Right cardiac atrium (tissue), 5 donors: ENCODE results near the gene QSOX1. TPM values are rescaled to one million over a fixed set of nuclear protein-coding genes. Genes with fewer than 3 reads are reported as not detected.

Source experiments
- ATAC-seq, 2 donors: fragments of 200-7000 bp; cut with Tn5 transposase; one replicate each; pipeline versions ENCODE4 v1.8.0 to v1.9.1; 2020; ENCODE audit warnings: moderate library complexity in 2 of 2, mild to moderate bottlenecking in 1 of 2
- DNase-seq, 3 donors: peaks; one replicate each; pipeline ENCODE4 v3.0.0-alpha.2; 2020
- H3K27ac ChIP-seq: one replicate; pipeline ENCODE4 v1.5.1; 2013; ENCODE audit warnings: mild to moderate bottlenecking, low read length, control low read depth, moderate library complexity
- H3K27me3 ChIP-seq: one replicate; pipeline ENCODE4 v1.6.1; 2013; ENCODE audit not compliant: control insufficient read depth, insufficient read depth
- H3K4me1 ChIP-seq: one replicate; pipeline ENCODE4 v1.6.1; 2013; ENCODE audit warnings: low read length; ENCODE audit not compliant: control insufficient read depth, insufficient read depth
- H3K4me3 ChIP-seq: one replicate; pipeline ENCODE4 v1.5.1; 2013; ENCODE audit warnings: low read length, control low read depth
- H3K9me3 ChIP-seq: one replicate; pipeline ENCODE4 v1.6.1; 2013; ENCODE audit warnings: low read length; ENCODE audit not compliant: control insufficient read depth
- WGBS: extraction: QIAGEN DNeasy Blood & Tissue Kit; methylation state at CpG from one replicate; pipeline ENCODE4 v1.1.7; 2013; 5-methylcytosine and 5-hydroxymethylcytosine counted together
- intact Hi-C, 4 donors: fragments of 100-400 bp; cut with DNase I; formaldehyde crosslinking; loops; one replicate each; pipeline versions ENCODE4 v1.11.0 to v1.14.0; 2022 to 2023
- polyA plus RNA-seq: library from polyadenylated mRNA; stranded (reverse); fragments of 200-250 nt; gene quantifications from one replicate; pipeline ENCODE4 v1.2.3, GENCODE V29; 2013
- total RNA-seq, 4 donors: library from RNA; stranded (reverse); fragmentation: NEBNext Ultra II Directional; extraction: Animal tissue kit (Norgen Biotek cat#: 25700); gene quantifications; one replicate each; pipeline ENCODE4 v1.2.1, GENCODE V29; 2021
- donor health status: healthy with polysubstance abuse.
- donor health status: DM: no; HTN: yes; CAD: no.
- donor health status: DM: no; HTN: no; CAD: no.
- donor health status: DM: no; HTN: yes; CAD: no; lungs with severe emphysema.
- donor health status: DM: yes; HTN: yes; CAD: no.

QSOX1 gene
- total and polyA plus RNA-seq, 5 donors: 218 to 399 (median 353) TPM

DNA sequence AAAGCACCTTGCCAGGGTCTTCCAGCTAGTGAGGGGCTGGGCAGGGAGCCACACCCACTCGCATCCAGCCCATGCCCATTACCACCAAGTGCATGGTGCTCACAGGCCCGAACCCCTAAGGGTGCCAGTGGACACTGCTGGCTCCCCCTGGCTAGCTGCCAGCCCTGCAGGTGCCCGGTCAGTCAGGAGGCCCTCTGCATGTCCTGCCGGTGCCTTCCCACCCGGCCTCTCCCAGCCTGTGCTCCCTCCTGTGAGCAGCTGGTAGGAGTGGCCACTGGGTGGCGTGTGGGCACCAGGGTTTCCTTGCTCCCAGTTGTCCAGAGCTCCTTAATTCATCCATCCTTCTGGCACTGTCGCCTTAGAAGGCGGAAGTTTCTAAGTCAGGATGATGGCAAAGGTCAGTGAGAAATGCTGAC, 33.4 kb downstream of the QSOX1 start:
- Histone ChIP-seq H3K4me1 (no peaks in the 10 kb centered on the region), H3K27ac (no peak overlapping the region), H3K27me3 (no peaks in the 10 kb centered on the region), H3K9me3 (no peaks in the 10 kb centered on the region), H3K4me3 (no peak overlapping the region)
- 45% methylated on average over 8 of the region's 8 CpGs for WGBS
- peak; percentile 24 to 51 for ATAC-seq
- intact Hi-C loops: no loop called here
- DNase-seq: peak in 2 of 3 donors; percentile 42 to 74

DNA sequence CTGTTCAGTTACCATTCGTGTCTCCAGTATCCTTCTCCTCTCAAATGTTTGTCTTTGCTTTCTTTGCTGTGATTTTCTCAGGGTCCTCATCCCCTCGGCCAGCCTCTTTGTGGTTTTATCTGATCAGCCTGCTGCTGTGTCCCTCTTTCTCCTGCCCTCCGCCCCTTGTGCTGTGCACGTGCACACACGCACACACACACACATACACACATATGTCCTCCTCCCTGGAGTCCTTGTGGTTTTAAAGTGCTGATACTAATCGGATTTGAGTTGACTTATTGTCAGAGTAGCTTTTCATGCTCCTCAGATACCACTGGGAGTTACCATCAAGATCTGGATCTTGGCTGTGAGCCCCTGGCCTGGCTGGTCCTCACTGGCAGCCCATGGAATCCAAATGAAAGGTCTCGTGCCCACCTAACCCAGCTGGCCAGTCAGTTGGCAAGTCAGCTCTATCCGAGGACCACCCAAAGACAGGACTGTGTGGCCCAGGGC, 34.1 kb downstream of the QSOX1 start:
- Histone ChIP-seq H3K9me3 (no peaks in the 10 kb centered on the region), H3K27me3 (no peaks in the 10 kb centered on the region), H3K4me3 (no peak overlapping the region), H3K4me1 (no peaks in the 10 kb centered on the region), H3K27ac (no peak overlapping the region)
- DNase-seq (no peak), ATAC-seq (no peak)
- WGBS: 84% methylated on average over 8 of the region's 8 CpGs
- intact Hi-C loops: no loop called here

DNA sequence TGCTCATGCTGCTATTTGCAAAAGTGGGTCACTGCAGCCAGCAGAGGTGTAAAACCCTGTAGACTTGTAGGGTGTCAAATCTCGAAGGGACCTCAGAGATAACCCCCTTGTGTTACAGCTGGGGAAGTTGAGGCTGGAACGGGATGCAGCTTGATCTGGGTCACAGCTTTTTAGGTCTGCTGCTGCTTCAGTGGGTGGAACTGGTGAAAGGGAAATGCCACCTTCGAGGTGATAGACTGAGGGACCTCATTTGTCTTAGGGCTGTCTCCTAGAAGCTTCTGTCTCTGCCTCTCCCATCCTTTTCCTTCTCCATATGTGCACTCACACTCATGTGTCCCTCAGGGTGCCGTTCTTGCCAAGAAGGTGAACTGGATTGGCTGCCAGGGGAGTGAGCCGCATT, 35.4 kb downstream of the QSOX1 start:
- ATAC-seq (no peak), DNase-seq (no peak)
- no peak overlapping the region for H3K27ac ChIP-seq
- intact Hi-C loops: no loop called here
- H3K4me1 ChIP-seq: no peaks in the 10 kb centered on the region
- WGBS: 89% methylated on average over 5 of the region's 5 CpGs
- H3K4me3 ChIP-seq: no peak overlapping the region
- H3K9me3 ChIP-seq: no peaks in the 10 kb centered on the region
- no peaks in the 10 kb centered on the region for H3K27me3 ChIP-seq

DNA sequence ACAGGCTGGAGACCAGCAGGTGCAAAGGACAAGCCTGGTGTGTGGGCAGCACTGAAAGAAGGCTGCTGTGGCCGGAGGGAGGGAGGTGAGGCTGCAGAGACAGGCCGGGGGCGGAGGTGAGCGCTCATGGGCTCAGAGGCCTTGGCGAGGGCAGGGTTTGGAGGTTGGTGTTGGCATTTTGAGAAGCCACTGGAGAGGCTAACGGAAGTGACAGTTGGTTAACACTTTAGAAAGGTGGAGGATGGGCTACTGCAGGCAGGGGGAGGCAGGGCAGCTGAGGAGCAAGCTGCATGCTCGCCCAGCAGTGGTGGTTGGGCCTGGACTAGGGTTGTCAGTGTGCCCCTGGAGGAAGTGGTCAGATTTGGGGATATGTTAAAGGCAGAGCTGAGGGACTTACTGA, 37.5 kb downstream of the QSOX1 start:
- H3K27ac ChIP-seq: no peak overlapping the region
- no peak overlapping the region for H3K4me3 ChIP-seq
- WGBS: 87% methylated on average over 7 of the region's 7 CpGs
- intact Hi-C loops: no loop called here
- no peaks in the 10 kb centered on the region for H3K4me1 ChIP-seq
- no peaks in the 10 kb centered on the region for H3K9me3 ChIP-seq
- DNase-seq (no peak), ATAC-seq (no peak)
- H3K27me3 ChIP-seq: no peaks in the 10 kb centered on the region

DNA sequence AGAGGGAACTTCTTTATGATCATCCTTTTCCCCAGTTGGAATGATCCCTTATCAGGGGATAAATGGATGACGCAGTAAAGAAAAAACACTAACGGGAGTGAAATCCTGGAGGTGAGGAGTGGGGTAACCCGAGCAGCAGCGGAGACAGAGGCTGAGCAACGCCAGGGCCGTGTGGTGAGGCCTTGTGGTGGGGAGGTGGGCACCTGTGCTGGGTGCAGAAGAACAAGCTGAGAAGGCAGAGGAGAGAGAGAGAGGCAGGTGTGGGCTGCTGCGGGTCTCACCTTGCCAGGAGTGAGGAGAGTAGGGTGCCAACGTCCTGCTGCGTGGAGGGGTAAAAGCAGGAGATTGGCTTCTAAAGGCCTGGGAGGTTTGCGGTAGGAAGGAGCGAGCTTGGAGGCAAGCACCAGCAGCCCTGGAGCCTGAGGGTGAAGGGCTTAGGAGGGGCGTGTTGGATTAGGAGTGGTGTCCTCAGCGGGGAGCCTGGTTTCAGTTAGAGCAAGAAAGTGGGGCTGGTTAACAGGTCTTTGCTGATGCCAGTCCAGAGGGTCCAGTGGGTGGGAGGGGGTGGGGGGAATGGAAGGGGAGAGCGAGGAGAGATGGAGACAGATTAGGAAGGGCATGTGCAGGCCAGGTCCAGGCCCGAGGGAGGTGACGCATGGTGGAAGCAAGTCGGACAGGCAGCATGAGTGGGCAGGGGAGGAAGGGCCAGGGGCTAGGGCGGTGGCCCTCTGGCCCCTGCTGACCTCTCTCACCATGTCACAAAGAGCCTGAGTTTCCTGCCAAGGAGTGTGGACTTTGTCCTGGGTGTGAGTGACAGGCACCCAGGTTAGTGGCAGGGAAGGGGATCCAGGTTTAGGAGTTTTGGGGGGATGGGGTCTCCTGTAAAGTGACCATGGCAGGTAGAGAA, 38.7 kb downstream of the QSOX1 start:
- no peaks in the 10 kb centered on the region for H3K9me3 ChIP-seq
- no peak for DNase-seq
- H3K27me3 ChIP-seq: no peaks in the 10 kb centered on the region
- H3K4me1 ChIP-seq: no peaks in the 10 kb centered on the region
- H3K27ac ChIP-seq: no peak overlapping the region
- 90% methylated on average over 18 of the region's 18 CpGs for WGBS
- H3K4me3 ChIP-seq: no peak overlapping the region
- intact Hi-C loops: no loop called here
- no peak for ATAC-seq

DNA sequence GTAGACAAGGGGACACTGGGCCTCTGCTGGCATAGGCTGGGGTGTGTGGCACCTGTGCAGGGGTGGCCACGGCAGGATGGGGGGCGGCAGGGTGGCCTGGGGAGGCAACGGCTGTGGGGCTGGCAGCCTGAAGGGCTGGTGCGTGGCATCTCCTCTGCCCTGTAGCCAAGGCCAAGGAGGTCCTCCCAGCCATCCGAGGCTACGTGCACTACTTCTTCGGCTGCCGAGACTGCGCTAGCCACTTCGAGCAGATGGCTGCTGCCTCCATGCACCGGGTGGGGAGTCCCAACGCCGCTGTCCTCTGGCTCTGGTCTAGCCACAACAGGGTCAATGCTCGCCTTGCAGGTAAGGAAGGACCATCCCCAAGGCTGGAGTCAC, 39.4 kb downstream of the QSOX1 start:
- Histone ChIP-seq H3K4me1 (no peaks in the 10 kb centered on the region), H3K27me3 (no peaks in the 10 kb centered on the region), H3K9me3 (no peaks in the 10 kb centered on the region), H3K27ac (no peak overlapping the region), H3K4me3 (no peak overlapping the region)
- intact Hi-C loops: no loop called here
- ATAC-seq (no peak), DNase-seq (no peak)
- WGBS: 95% methylated on average over 14 of the region's 14 CpGs

DNA sequence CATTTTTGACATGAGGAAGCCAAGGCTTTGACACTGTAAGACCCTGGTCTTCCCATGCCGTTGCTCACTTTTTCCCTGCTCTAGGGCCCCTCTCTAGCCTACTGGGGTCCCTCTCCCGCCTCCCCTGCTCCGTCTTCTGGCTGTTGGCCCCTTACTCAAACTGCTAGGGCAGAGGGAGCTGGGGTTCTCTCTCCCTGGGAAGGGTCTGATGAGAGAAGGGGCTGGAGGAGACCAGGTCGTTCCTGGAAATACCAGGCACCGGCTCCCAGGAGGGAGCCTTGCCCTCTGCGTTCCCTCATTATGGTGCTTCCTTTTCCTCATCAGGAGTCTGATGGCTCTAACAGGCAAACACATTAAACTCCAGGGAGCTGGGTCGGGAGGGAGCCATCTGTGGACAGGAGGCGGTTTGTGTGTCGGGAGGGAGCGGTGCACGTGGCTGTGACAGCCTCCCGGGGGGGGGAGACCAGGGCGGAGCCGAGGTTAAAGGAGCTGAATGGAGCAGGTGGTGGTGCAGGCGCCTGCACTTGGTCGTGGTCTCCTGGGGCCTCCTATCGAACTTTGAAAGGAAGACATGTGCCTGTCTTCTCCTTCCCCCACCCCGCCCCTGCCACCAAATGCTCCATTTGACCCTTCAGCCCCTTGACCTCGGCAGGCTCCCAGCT, 40.0 kb downstream of the QSOX1 start:
- H3K4me3 ChIP-seq: no peak overlapping the region
- no peak for ATAC-seq
- 76% methylated on average over 19 of the region's 19 CpGs for WGBS
- intact Hi-C loops: no loop called here
- H3K9me3 ChIP-seq: no peaks in the 10 kb centered on the region
- DNase-seq: no peak
- H3K27ac ChIP-seq: no peak overlapping the region
- no peaks in the 10 kb centered on the region for H3K27me3 ChIP-seq
- H3K4me1 ChIP-seq: no peaks in the 10 kb centered on the region

DNA sequence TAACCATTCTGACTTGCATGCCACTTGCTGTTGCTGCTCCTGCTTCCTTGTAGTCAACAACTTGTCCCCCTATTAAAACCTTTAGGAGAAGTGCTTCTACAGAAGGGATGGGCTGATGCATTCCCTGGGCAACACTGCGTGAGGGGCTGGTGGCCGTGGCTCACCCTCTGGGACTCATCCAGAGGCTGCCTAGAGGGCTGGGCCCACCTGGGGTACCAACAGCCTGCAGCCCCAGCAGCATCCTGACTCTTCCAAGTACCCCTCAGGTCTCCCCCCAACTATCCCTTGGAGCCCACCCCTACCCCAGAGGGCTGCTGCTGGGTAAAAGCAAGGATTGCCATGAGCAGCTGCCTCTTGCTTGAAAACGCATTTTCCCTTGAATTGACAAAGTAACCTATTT, 40.7 kb downstream of the QSOX1 start:
- H3K9me3 ChIP-seq: no peaks in the 10 kb centered on the region
- H3K27me3 ChIP-seq: no peaks in the 10 kb centered on the region
- ATAC-seq: no peak
- 91% methylated on average over 3 of the region's 3 CpGs for WGBS
- no peak for DNase-seq
- intact Hi-C loops: no loop called here
- H3K4me3 ChIP-seq: no peak overlapping the region
- no peak overlapping the region for H3K27ac ChIP-seq
- H3K4me1 ChIP-seq: no peaks in the 10 kb centered on the region

DNA sequence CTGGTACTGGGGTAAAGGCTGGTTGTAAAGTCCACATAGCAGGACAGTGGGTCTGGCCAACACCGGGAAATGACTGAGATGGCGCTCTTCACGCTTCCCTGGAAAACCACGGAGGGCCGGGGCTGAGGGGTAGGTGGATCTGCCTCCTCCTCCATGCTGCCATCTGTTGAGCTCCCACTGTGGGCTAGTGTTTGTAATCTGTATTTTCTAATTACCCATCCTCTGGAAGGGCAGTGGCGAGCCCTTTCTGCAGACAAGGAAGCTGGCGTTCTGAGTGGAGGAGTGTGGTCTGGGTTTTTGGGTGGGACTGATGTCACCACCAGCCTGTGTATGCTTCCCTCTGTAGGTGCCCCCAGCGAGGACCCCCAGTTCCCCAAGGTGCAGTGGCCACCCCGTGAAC, 41.2 kb downstream of the QSOX1 start:
- WGBS: 89% methylated on average over 9 of the region's 9 CpGs
- Histone ChIP-seq H3K4me3 (no peak overlapping the region), H3K4me1 (no peaks in the 10 kb centered on the region), H3K9me3 (no peaks in the 10 kb centered on the region), H3K27me3 (no peaks in the 10 kb centered on the region), H3K27ac (no peak overlapping the region)
- DNase-seq (no peak), ATAC-seq (no peak)
- intact Hi-C loops: no loop called here

DNA sequence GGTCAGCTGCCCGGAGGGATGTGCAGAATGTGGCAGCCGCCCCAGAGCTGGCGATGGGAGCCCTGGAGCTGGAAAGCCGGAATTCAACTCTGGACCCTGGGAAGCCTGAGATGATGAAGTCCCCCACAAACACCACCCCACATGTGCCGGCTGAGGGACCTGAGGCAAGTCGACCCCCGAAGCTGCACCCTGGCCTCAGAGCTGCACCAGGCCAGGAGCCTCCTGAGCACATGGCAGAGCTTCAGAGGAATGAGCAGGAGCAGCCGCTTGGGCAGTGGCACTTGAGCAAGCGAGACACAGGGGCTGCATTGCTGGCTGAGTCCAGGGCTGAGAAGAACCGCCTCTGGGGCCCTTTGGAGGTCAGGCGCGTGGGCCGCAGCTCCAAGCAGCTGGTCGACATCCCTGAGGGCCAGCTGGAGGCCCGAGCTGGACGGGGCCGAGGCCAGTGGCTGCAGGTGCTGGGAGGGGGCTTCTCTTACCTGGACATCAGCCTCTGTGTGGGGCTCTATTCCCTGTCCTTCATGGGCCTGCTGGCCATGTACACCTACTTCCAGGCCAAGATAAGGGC, 41.9 kb downstream of the QSOX1 start:
- DNase-seq (no peak), ATAC-seq (no peak)
- H3K4me3 ChIP-seq: no peak overlapping the region
- H3K27ac ChIP-seq: no peak overlapping the region
- no peaks in the 10 kb centered on the region for H3K4me1 ChIP-seq
- no peaks in the 10 kb centered on the region for H3K27me3 ChIP-seq
- intact Hi-C loops: no loop called here
- H3K9me3 ChIP-seq: no peaks in the 10 kb centered on the region
- 88% methylated on average over 17 of the region's 17 CpGs for WGBS

DNA sequence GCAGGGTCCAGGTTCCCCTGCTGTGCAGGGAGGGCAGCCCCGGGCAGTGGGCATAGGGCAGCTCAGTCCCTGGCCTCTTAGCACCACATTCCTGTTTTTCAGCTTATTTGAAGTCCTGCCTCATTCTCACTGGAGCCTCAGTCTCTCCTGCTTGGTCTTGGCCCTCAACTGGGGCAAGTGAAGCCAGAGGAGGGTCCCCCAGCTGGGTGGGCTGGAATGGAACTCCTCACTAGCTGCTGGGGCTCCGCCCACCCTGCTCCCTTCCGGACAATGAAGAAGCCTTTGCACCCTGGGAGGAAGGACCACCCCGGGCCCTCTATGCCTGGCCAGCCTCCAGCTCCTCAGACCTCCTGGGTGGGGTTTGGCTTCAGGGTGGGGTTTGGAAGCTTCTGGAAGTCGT, 42.6 kb downstream of the QSOX1 start:
- ATAC-seq (no peak), DNase-seq (no peak)
- Histone ChIP-seq H3K9me3 (no peaks in the 10 kb centered on the region), H3K27ac (no peak overlapping the region), H3K4me1 (no peaks in the 10 kb centered on the region), H3K27me3 (no peaks in the 10 kb centered on the region), H3K4me3 (no peak overlapping the region)
- intact Hi-C loops: no loop called here
- WGBS: 72% methylated on average over 5 of the region's 5 CpGs
